SH-SY5Y (cell line): ENCODE data around the gene CD226.

Source experiments
- GATA2 ChIP-seq: IDR thresholded peaks from 2 replicates; pipeline ENCODE4 v1.6.1; 2011; ENCODE audit warnings: mild to moderate bottlenecking, low read depth, low read length
- GATA3 ChIP-seq: IDR thresholded peaks from 2 replicates; pipeline ENCODE4 v1.6.1; 2011; ENCODE audit warnings: low read depth, mild to moderate bottlenecking, low read length, moderate library complexity

DNA sequence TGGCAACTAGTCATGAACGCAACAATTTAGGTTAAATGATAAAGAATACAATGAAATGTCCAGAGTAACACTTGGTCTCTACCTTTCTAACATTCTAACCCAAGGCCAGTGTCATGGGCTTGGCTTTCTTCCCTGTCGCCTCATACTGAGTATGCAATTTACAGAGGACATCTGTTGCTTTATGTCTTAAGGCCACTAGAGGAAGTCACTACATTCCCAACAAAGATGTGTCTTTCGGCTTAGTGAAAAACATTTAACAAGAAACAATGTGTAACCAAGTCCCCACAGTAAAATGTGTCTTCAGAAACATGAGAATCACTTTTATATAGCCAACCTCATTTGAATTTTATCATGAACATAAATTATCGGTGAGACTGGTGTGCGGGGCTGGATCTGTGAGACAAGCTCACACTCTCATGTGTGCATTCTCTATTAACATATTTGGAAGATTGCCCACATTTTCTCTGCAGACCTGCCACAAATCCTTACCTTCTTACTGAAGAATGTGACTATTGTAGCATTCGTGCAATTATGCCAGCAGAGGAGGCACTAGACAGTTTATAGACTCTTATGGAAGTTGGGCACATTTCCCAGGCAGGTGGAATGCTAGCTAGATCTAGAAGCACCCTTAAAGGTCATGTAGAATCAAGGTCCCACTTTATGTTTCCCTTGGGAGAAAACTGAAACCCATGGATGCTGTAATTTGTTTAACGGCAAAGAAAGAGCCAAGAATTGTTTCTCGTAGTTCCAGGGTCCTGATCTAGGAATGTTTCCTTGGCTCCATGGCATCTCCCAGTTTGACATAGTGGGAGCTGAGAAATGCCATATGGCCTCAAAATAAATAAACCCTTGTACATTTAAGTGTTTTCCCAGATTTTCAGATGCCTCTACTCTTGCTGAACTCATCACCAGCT, 101.8 kb downstream of the CD226 start:
- no peak for TF ChIP-seq GATA3
- no peak for TF ChIP-seq GATA2
